SH-SY5Y (cell line): ENCODE results near the gene SRP54.

Source experiments
- GATA2 ChIP-seq: IDR thresholded peaks from 2 replicates; pipeline ENCODE4 v1.6.1; 2011; ENCODE audit warnings: mild to moderate bottlenecking, low read depth, low read length
- GATA3 ChIP-seq: IDR thresholded peaks from 2 replicates; pipeline ENCODE4 v1.6.1; 2011; ENCODE audit warnings: low read depth, mild to moderate bottlenecking, low read length, moderate library complexity

DNA sequence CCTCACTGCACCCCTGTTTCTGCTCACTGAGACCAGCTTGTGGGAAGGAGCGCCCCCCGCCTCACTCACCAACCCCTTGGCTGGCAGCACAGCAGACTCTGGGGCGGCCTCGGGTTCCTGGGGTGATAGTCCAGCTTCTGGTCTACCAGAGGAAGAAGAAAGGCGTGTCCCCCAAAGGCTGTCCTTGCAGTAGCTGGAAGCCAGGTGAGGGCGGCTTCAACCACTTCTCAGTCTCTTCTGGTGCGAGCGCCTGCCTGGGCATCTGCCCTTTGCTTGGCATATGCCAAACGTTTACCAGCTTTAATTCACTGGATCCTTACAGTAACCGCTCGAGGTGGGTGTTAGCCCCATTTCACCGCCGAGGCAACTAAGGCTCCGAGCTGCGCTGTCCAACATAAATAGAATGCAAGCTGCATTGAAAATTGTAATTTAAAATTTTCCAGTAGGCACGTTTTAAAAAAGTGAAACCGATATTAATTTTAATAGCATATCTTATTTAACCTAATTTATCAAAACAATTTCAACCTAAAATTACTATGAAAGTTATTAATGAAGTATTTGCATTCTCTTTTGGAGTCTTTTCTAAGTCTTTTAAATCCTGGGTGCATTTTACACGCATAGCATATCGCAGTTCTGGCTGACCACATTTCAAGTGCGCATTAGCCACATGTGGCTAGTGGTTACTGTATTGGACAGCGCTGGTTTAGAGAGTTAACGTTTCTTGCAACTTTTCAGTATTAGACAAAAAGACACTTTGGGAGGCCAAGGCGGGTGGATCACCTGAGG lies 64.2 kb downstream of the SRP54 start:
- TF ChIP-seq GATA3 (no peak), GATA2 (no peak)
